Chondrocyte (in vitro differentiated cells): Measurements from ENCODE around the gene SPANXN1. TPM values are rescaled to one million over a fixed set of nuclear protein-coding genes. Genes with fewer than 3 reads are reported as not detected.
A peak's percentile ranks its signal among the peaks of the same experiment; 100 is the strongest.
"Not testable (repeated sequence)": the region's sequence is repeated elsewhere in the genome, so short reads cannot be mapped to it uniquely, and the experiment has no call there.

Experiments
- DNase-seq: peaks from one replicate; pipeline ENCODE4 v3.0.0; 2021; ENCODE audit warnings: mixed read lengths, low spot score
- H3K27ac Mint-ChIP-seq: one replicate; pipeline ENCODE4 v1.8.0; 2021; ENCODE audit warnings: mild to moderate bottlenecking, moderate library complexity, mixed read lengths; ENCODE audit not compliant: unreplicated experiment
- H3K27me3 Mint-ChIP-seq: 2 replicates; pipeline ENCODE4 v1.8.0; 2021; ENCODE audit warnings: low read depth, mixed read lengths
- H3K36me3 Mint-ChIP-seq: 2 replicates; pipeline ENCODE4 v1.8.0; 2021; ENCODE audit warnings: low read depth, mixed read lengths
- H3K4me1 Mint-ChIP-seq: 2 replicates; pipeline ENCODE4 v1.8.0; 2021; ENCODE audit warnings: low read depth, mild to moderate bottlenecking, mixed read lengths
- H3K4me3 Mint-ChIP-seq: one replicate; pipeline ENCODE4 v1.8.0; 2021; ENCODE audit warnings: mild to moderate bottlenecking, moderate library complexity, mixed read lengths; ENCODE audit not compliant: unreplicated experiment
- H3K9me3 Mint-ChIP-seq: 2 replicates; pipeline ENCODE4 v1.8.0; 2021; ENCODE audit warnings: low read depth, mixed read lengths
- long read RNA-seq: library from polyadenylated mRNA; stranded (forward); transcript quantifications from one replicate; pipeline ENCODE4 v2.0.0, GENCODE V29; 2021
- total RNA-seq: library from RNA; stranded (reverse); gene quantifications from 3 replicates; pipeline ENCODE4 v1.2.1, GENCODE V29; 2021
- TF ChIP-seq, protein P1 (sequence below): fragments of 200-600 bp; sonication (generic); IDR thresholded peaks from 2 replicates; pipeline ENCODE4 v1.5.0; 2021; ENCODE audit warnings: antibody characterized with exemption, mild to moderate bottlenecking, moderate library complexity

Gene SPANXN1, protein sequence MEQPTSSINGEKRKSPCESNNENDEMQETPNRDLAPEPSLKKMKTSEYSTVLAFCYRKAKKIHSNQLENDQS
- total RNA-seq: not detected in 3 replicates
- long read RNA-seq: 0 reads

DNA sequence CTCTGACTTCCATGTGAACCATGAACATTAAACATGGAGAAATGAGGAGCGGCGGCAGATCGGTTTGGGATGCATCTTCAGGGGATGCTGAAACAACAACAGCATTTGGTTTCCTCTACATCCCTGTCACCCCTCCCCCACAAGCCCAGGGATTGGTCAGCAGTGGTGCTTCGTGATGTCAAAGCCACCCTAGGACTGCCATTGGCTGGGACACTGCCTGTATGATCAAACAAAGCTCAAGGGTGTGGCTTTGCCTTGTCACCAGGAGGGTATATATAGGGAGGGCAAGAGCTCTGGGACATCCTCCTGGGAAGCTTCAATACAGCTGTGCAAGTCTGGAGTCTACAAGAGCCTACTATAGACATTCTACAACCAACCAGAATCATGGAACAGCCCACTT, at the start of gene SPANXN1:
Gene SPANXN1 (plus strand): TSS at position 301 of the 400 bp plus-strand sequence. CDS start 84 bp downstream, at position 385.
- H3K36me3 Mint-ChIP-seq, DNase-seq, H3K27me3 Mint-ChIP-seq, H3K4me3 Mint-ChIP-seq, H3K4me1 Mint-ChIP-seq, H3K27ac Mint-ChIP-seq: not testable (repeated sequence)
- H3K9me3 Mint-ChIP-seq: peaks cover 33% of the 10 kb centered on the region

DNA sequence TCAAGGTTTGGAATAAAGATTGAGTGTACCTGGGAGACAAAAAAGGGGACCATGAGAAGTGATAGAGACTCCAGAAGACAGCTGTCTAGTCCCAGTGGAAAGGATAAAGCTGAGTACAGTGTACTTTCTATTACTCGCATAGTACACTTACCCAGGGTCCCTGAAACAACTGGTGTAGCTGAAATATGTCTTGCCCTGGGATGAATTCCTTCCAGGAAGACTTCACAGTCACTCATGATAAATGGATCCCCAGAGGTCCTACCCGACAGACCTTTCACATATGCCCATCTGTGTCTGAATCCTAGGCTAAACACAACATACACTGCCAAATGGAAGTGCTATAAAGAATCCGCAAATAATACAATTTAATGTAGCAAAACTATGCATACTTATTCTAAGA, 48.2 kb upstream of the SPANXN1 start:
- peaks cover 9% of the 10 kb centered on the region for H3K9me3 Mint-ChIP-seq
- no peaks in the 10 kb centered on the region for H3K4me1 Mint-ChIP-seq
- H3K27me3 Mint-ChIP-seq: no peaks in the 10 kb centered on the region
- no peak overlapping the region for H3K4me3 Mint-ChIP-seq
- TF ChIP-seq, protein P1, sequence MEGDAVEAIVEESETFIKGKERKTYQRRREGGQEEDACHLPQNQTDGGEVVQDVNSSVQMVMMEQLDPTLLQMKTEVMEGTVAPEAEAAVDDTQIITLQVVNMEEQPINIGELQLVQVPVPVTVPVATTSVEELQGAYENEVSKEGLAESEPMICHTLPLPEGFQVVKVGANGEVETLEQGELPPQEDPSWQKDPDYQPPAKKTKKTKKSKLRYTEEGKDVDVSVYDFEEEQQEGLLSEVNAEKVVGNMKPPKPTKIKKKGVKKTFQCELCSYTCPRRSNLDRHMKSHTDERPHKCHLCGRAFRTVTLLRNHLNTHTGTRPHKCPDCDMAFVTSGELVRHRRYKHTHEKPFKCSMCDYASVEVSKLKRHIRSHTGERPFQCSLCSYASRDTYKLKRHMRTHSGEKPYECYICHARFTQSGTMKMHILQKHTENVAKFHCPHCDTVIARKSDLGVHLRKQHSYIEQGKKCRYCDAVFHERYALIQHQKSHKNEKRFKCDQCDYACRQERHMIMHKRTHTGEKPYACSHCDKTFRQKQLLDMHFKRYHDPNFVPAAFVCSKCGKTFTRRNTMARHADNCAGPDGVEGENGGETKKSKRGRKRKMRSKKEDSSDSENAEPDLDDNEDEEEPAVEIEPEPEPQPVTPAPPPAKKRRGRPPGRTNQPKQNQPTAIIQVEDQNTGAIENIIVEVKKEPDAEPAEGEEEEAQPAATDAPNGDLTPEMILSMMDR: no peak
- no peak overlapping the region for H3K27ac Mint-ChIP-seq
- DNase-seq: no peak
- H3K36me3 Mint-ChIP-seq: no peaks in the 10 kb centered on the region

DNA sequence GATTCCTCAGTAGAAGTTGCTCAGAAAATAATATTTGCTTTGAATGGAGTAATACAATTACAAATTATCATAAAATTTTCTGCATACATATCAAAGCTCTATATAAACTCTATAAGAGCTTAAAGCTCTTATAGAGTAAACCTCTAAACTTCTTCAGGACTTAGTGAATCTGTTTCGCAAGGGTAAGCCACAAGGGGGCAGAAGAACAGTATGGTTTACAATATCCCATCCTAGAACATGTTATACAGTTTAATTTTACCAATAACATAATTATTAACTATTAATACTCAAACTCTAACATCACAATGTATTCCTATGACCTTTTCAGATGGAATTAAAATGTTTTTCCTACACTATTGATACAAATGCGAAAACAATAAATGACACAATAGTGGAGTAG, 33.8 kb upstream of the SPANXN1 start:
- Mint-ChIP-seq H3K27me3 (no peaks in the 10 kb centered on the region), H3K4me3 (no peak overlapping the region), H3K27ac (no peak overlapping the region), H3K36me3 (no peaks in the 10 kb centered on the region), H3K4me1 (no peaks in the 10 kb centered on the region), H3K9me3 (peaks cover 16% of the 10 kb centered on the region)
- TF ChIP-seq, protein P1: peak; percentile 72
- DNase-seq: no peak

DNA sequence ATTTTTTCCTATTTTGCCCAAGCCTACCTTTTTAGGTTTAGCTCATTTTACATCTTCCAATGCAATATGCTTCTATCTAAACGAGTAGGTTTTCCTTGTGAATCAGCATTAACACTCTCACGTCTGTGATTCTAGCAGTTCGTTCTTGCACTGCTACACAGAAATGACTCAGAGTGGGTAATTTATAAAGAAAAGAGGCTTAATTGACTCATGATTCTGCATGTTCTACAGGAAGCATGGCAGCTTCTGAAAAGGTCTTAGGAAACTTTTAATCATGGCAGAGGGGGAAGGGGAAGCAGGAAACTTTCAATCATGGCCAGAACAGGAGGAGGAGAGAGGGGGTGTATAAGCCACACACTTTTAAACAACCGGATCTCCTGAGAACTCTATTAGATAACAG, 44.9 kb downstream of the SPANXN1 start:
- no peaks in the 10 kb centered on the region for H3K4me1 Mint-ChIP-seq
- TF ChIP-seq, protein P1: no peak
- no peak overlapping the region for H3K4me3 Mint-ChIP-seq
- no peak overlapping the region for H3K27ac Mint-ChIP-seq
- H3K27me3 Mint-ChIP-seq: no peaks in the 10 kb centered on the region
- peaks cover 8% of the 10 kb centered on the region for H3K9me3 Mint-ChIP-seq
- H3K36me3 Mint-ChIP-seq: no peaks in the 10 kb centered on the region
- no peak for DNase-seq
